Esophagus squamous epithelium (tissue), 4 donors: Measurements from ENCODE around the gene KCNN4.

Experiments used
- POLR2A ChIP-seq, 4 donors: fragments of 450-650 bp; IDR thresholded peaks; one replicate each; pipeline ENCODE4 v1.6.1; 2017; ENCODE audit warnings: antibody characterized with exemption in 4 of 4, mild to moderate bottlenecking in 4 of 4, moderate library complexity in 3 of 4
- TF ChIP-seq, protein P1 (sequence below), 6 experiments: fragments of 450-650 bp in 4 of 6; fragments of 200-600 bp in 2 of 6; sonication (generic) in 2 of 6; IDR thresholded peaks; one replicate each; pipeline ENCODE4 v1.5.1; 2016 to 2019; ENCODE audit warnings: antibody characterized with exemption in 6 of 6, mild to moderate bottlenecking in 4 of 6, moderate library complexity in 4 of 6

DNA sequence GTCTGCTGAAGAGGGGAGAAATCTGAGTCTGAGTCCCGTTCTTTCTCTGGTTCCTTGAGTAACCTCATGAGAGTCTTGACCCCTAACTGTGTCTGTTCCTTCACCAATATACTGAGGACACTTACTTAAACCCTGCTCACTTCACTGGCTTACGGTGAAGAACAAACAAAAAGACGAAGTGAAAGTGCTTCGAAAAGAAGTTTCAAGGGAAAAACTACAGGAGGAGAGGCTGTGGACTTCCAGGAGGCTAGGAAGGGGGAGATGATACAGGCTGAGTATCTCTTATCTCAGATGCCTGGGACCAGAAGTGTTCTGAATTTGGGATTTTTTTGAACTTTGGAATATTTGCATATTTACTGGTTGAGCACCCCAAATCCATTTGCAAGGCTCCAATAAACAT, 32.1 kb downstream of the KCNN4 start:
- no peak for TF ChIP-seq POLR2A (IDR thresholded peaks at IDR 0.05)
- TF ChIP-seq, protein P1, sequence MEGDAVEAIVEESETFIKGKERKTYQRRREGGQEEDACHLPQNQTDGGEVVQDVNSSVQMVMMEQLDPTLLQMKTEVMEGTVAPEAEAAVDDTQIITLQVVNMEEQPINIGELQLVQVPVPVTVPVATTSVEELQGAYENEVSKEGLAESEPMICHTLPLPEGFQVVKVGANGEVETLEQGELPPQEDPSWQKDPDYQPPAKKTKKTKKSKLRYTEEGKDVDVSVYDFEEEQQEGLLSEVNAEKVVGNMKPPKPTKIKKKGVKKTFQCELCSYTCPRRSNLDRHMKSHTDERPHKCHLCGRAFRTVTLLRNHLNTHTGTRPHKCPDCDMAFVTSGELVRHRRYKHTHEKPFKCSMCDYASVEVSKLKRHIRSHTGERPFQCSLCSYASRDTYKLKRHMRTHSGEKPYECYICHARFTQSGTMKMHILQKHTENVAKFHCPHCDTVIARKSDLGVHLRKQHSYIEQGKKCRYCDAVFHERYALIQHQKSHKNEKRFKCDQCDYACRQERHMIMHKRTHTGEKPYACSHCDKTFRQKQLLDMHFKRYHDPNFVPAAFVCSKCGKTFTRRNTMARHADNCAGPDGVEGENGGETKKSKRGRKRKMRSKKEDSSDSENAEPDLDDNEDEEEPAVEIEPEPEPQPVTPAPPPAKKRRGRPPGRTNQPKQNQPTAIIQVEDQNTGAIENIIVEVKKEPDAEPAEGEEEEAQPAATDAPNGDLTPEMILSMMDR (IDR thresholded peaks at IDR 0.05), result no peak
